ENCODE data around the gene JAKMIP3.

GRCh38 chr10:132050191-132050590 is 15.6 kb upstream of the JAKMIP3 start:
- TF ChIP-seq MCM5 (IDR thresholded peaks at IDR 0.05; ENCODE audit: low read depth) (no peak), ZNF146 (CRISPR knock-in tag; IDR thresholded peaks at IDR 0.05; ENCODE audit: unreplicated experiment) (no peak), MTA1 (IDR thresholded peaks at IDR 0.05; ENCODE audit: borderline replicate concordance) (no peak), CREB1 (IDR thresholded peaks at IDR 0.05) (no peak), CREB1 (CRISPR knock-in tag; IDR thresholded peaks at IDR 0.05) (no peak), CTCF (IDR thresholded peaks at IDR 0.05 in 2 of 3, conservative IDR thresholded peaks at IDR 0.05 in 1 of 3; ENCODE audit: insufficient read depth in 2 of 3, low read depth in 1 of 3, low read length in 3 of 3) (no peak), BDP1 (IDR thresholded peaks at IDR 0.05; ENCODE audit: insufficient read depth, insufficient read length) (no peak), E2F1 (CRISPR knock-in tag; IDR thresholded peaks at IDR 0.05) (no peak), CBFB (CRISPR knock-in tag; IDR thresholded peaks at IDR 0.05) (no peak), POLR2A (conservative IDR thresholded peaks at IDR 0.05) (no peak), CEBPB (tag; IDR thresholded peaks at IDR 0.05) (no peak)

Data from K562 (cell line).